Prostate gland (tissue), 2 donors: ENCODE data around the gene TAF3.

ENCODE experiments used
- POLR2A ChIP-seq: fragments of 450-650 bp; IDR thresholded peaks from one replicate; pipeline ENCODE4 v1.6.1; 2016; ENCODE audit warnings: antibody characterized with exemption, mild to moderate bottlenecking
- POLR2AphosphoS5 ChIP-seq: sonication (generic); formaldehyde crosslinking; IDR thresholded peaks from one replicate; pipeline ENCODE4 v1.6.1; 2017; ENCODE audit warnings: antibody characterized with exemption
- TF ChIP-seq, protein P1 (sequence below), 4 experiments: fragments of 200-600 bp in 2 of 4; fragments of 450-650 bp in 2 of 4; sonication (generic) in 2 of 4; IDR thresholded peaks; 1 replicate in 3 of 4; 2 replicates in 1 of 4; pipeline ENCODE4 v1.5.1; 2016 to 2019; ENCODE audit warnings: antibody characterized with exemption in 4 of 4, mild to moderate bottlenecking in 2 of 4, moderate library complexity in 2 of 4

DNA sequence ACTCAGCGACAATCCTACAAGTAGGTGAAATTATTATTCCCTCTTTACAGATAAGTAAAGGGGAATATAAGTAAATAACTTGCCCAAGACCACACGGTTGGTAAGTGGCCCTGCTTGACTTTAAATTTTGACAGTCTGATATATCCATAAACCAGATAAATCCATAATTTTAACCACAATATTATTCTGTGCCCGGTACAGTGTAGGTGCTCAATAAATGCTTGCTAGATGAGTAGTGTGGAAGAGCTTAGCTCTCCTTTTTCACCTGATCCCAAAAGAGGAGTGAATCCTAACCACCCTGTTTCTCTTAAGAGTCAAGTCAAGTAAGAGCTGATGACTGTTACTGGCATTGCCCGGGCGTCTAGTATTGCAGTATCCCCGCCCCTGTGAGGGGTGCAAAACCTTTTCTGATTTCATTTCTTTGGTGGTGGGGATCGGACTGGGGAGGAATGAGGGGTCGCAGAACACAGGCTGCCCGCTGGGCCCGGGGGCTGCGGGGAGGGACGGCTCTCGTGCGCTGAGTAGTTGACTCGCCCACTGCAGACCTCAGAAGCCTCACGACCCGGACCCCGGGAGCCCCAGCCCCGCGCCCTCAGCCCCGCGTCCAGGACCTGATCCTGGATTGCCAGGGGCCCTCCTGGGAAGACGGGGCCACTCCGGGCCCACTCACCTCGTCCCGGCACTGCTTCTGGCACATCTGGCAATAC is 31.0 kb upstream of the TAF3 start:
- TF ChIP-seq, protein P1, sequence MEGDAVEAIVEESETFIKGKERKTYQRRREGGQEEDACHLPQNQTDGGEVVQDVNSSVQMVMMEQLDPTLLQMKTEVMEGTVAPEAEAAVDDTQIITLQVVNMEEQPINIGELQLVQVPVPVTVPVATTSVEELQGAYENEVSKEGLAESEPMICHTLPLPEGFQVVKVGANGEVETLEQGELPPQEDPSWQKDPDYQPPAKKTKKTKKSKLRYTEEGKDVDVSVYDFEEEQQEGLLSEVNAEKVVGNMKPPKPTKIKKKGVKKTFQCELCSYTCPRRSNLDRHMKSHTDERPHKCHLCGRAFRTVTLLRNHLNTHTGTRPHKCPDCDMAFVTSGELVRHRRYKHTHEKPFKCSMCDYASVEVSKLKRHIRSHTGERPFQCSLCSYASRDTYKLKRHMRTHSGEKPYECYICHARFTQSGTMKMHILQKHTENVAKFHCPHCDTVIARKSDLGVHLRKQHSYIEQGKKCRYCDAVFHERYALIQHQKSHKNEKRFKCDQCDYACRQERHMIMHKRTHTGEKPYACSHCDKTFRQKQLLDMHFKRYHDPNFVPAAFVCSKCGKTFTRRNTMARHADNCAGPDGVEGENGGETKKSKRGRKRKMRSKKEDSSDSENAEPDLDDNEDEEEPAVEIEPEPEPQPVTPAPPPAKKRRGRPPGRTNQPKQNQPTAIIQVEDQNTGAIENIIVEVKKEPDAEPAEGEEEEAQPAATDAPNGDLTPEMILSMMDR (IDR thresholded peaks at IDR 0.05), result no peak
- no peak for TF ChIP-seq POLR2AphosphoS5
- no peak for TF ChIP-seq POLR2A
